HG03457 (cell line): Measurements from ENCODE around the gene GRB2.
"Not testable (repeated sequence)": the region's sequence is repeated elsewhere in the genome, so short reads cannot be mapped to it uniquely, and the experiment has no call there.

Experiments used
- ATAC-seq: cut with Tn5 transposase; IDR thresholded peaks from one replicate; pipeline ENCODE4 v1.9.1; 2021; ENCODE audit warnings: moderate number of reproducible peaks; ENCODE audit not compliant: unreplicated experiment

GRB2 gene

GRCh38 chr17:75321506-75321905 is 84.0 kb downstream of the GRB2 start:
- no peak for ATAC-seq

- ATAC-seq: no peak
These were observed 85.4 kb downstream of the GRB2 start for GRCh38 chr17:75319904-75320691.

GRCh38 chr17:75318615-75319222 is 86.8 kb downstream of the GRB2 start:
- ATAC-seq: no peak

GRCh38 chr17:75318211-75318610 is 87.3 kb downstream of the GRB2 start:
- ATAC-seq: no peak

- no peak for ATAC-seq
These were observed 87.8 kb downstream of the GRB2 start for GRCh38 chr17:75317671-75318070.

- no peak for ATAC-seq
These were observed 89.2 kb downstream of the GRB2 start for GRCh38 chr17:75316253-75316652.

GRCh38 chr17:75315541-75316243 is 89.8 kb downstream of the GRB2 start:
- ATAC-seq: no peak

- no peak for ATAC-seq
These were observed 91.4 kb downstream of the GRB2 start for GRCh38 chr17:75313941-75314551.

GRCh38 chr17:75308732-75309629 is 96.5 kb downstream of the GRB2 start:
- no peak for ATAC-seq

- no peak for ATAC-seq
These were observed 97.3 kb downstream of the GRB2 start for GRCh38 chr17:75307957-75308731.

- no peak for ATAC-seq
These were observed 103.8 kb downstream of the GRB2 start for GRCh38 chr17:75301502-75302206.

- ATAC-seq: no peak
These were observed 104.4 kb downstream of the GRB2 start for GRCh38 chr17:75301049-75301448.

GRCh38 chr17:75300280-75300679 is 105.2 kb downstream of the GRB2 start:
- ATAC-seq: no peak

- peak; percentile 56 for ATAC-seq
These were observed 110.0 kb downstream of the GRB2 start for GRCh38 chr17:75295201-75296158.

- not testable (repeated sequence) for ATAC-seq
These were observed 112.5 kb downstream of the GRB2 start for GRCh38 chr17:75292810-75293448.

GRCh38 chr17:75289832-75290337 is 115.6 kb downstream of the GRB2 start:
- ATAC-seq: no peak

- ATAC-seq: peak; percentile 83
These were observed 116.2 kb downstream of the GRB2 start, which contains the start of gene SLC25A19 for GRCh38 chr17:75289115-75289831. Gene SLC25A19 (minus strand): TSS chr17:75289433. CDS start chr17:75286764, 2,669 bp downstream.
